HepG2 (cell line): Measurements from ENCODE around the gene MTO1. TPM values are rescaled to one million over a fixed set of nuclear protein-coding genes. Genes with fewer than 3 reads are reported as not detected.
A peak's percentile ranks its signal among the peaks of the same experiment; 100 is the strongest.

Source experiments
- ATAC-seq: fragments of 200-7000 bp; cut with Tn5 transposase; 3 replicates; pipeline ENCODE4 v1.9.1; 2020; ENCODE audit warnings: mild to moderate bottlenecking, moderate library complexity
- BruUV-seq: library from RNA; stranded (reverse); fragments of 400-500 nt; replicated peaks from 2 replicates; lab custom pipeline; 2021; lab: Mats Ljungman, UMichigan
- CTCF ChIA-PET: fragments of 300-600 bp; formaldehyde crosslinking; extraction: SDS; loops from one replicate; lab custom pipeline; 2021; ENCODE audit warnings: low total read pairs, inconsistent platforms, low intra/inter-chr PET ratio; lab: Yijun Ruan, JAX
- POLR2A ChIA-PET: fragments of 350-600 bp; sonication (Branson Sonifier 250); formaldehyde crosslinking; loops from one replicate; lab custom pipeline; 2020; ENCODE audit warnings: antibody characterized with exemption, inconsistent platforms; lab: Yijun Ruan, JAX
- DNase-seq: peaks from one replicate; pipeline ENCODE4 v3.0.0-alpha.2; 2015; ENCODE audit warnings: low spot score
- FAIRE-seq: peaks from 3 replicates; lab custom pipeline; 2011; peaks lifted over from hg19 to GRCh38; lab: Jason Lieb, UNC
- H2AFZ ChIP-seq: one replicate; pipeline ENCODE4 v1.6.1; 2011; ENCODE audit warnings: low read length, inconsistent platforms
- H3K27ac ChIP-seq: fragments of 300-600 bp; 3 replicates; pipeline ENCODE4 v1.8.0; 2011; ENCODE audit warnings: mixed run types, mild to moderate bottlenecking, mixed read lengths, low read length, inconsistent platforms; ENCODE audit not compliant: insufficient read depth; ENCODE audit errors: extremely low read length
- H3K27me3 ChIP-seq, 2 experiments: fragments of 200-600 bp in 1 of 2; 2 replicates in 1 of 2; 3 replicates in 1 of 2; pipeline versions ENCODE4 v1.6.0 to v1.8.0; 2011; ENCODE audit warnings: low read length in 2 of 2, mild to moderate bottlenecking in 2 of 2, moderate library complexity in 2 of 2, inconsistent platforms in 1 of 2; ENCODE audit not compliant: insufficient read depth in 2 of 2, control insufficient read depth in 1 of 2
- H3K36me3 ChIP-seq, 2 experiments: fragments of 200-600 bp in 1 of 2; replicated peaks in 1 of 2; 2 replicates in 1 of 2; 3 replicates in 1 of 2; pipeline versions ENCODE4 v1.5.1 to v1.8.0; 2011; ENCODE audit warnings: low read length in 2 of 2, inconsistent platforms in 1 of 2; ENCODE audit not compliant: insufficient read depth in 2 of 2, control insufficient read depth in 1 of 2
- H3K4me1 ChIP-seq: 2 replicates; pipeline ENCODE4 v1.5.1; 2012; ENCODE audit warnings: low read length, inconsistent platforms; ENCODE audit not compliant: insufficient read depth
- H3K4me2 ChIP-seq: 2 replicates; pipeline ENCODE4 v1.6.0; 2011; ENCODE audit warnings: low read depth, low read length, inconsistent platforms
- H3K4me3 ChIP-seq, 3 experiments: fragments of 200-600 bp in 1 of 3; sonication (generic), shearing (Covaris generic) in 1 of 3; replicated peaks in 1 of 3; 2 replicates each; pipeline ENCODE4 v1.5.1; 2011 to 2016; ENCODE audit warnings: low read length in 3 of 3, inconsistent platforms in 2 of 3, low read depth in 2 of 3, mild to moderate bottlenecking in 2 of 3, control low read depth in 1 of 3, mixed read lengths in 1 of 3; ENCODE audit not compliant: insufficient read depth in 1 of 3
- H3K79me2 ChIP-seq: one replicate; pipeline ENCODE4 v1.6.1; 2011; ENCODE audit warnings: low read length, inconsistent platforms; ENCODE audit not compliant: insufficient read depth
- H3K9ac ChIP-seq: 2 replicates; pipeline ENCODE4 v1.6.0; 2011; ENCODE audit warnings: mild to moderate bottlenecking, low read depth, low read length, inconsistent platforms; ENCODE audit not compliant: insufficient read depth
- H3K9me3 ChIP-seq: 2 replicates; pipeline ENCODE4 v1.5.1; 2012; ENCODE audit warnings: mild to moderate bottlenecking, low read length
- H4K20me1 ChIP-seq: 2 replicates; pipeline ENCODE4 v1.6.0; 2011; ENCODE audit warnings: inconsistent platforms, mild to moderate bottlenecking, low read length, moderate library complexity; ENCODE audit not compliant: insufficient read depth
- ATF7 ChIP-seq, 2 experiments: fragments of 450-650 bp in 1 of 2; sonication (generic) in 1 of 2; formaldehyde crosslinking in 1 of 2; IDR thresholded peaks; 2 replicates each; pipeline versions ENCODE4 v1.4.0 to v1.6.1; 2016 to 2020; ENCODE audit warnings: antibody characterized with exemption in 1 of 2, mild to moderate bottlenecking in 1 of 2, missing genetic modification reagents in 1 of 2
- CEBPB ChIP-seq: IDR thresholded peaks from 2 replicates; pipeline ENCODE4 v1.6.1; 2011; ENCODE audit warnings: low read depth, low read length, improper control_type of control experiment, borderline replicate concordance
- CEBPG ChIP-seq: IDR thresholded peaks from 2 replicates; pipeline ENCODE4 v1.6.1; 2016
- DPF2 ChIP-seq: sonication (generic); formaldehyde crosslinking; IDR thresholded peaks from 2 replicates; pipeline ENCODE4 v1.4.0; 2020; ENCODE audit warnings: mild to moderate bottlenecking, low read depth, missing genetic modification reagents, borderline replicate concordance
- FOXJ3 ChIP-seq: sonication (generic); formaldehyde crosslinking; IDR thresholded peaks from 2 replicates; pipeline ENCODE4 v1.4.0; 2020; ENCODE audit warnings: missing genetic modification reagents, mild to moderate bottlenecking, borderline replicate concordance
- NAIF1 ChIP-seq: sonication (generic); formaldehyde crosslinking; IDR thresholded peaks from 2 replicates; pipeline ENCODE4 v1.5.0; 2020; ENCODE audit warnings: mild to moderate bottlenecking, missing genetic modification reagents, borderline replicate concordance
- PAF1 ChIP-seq: IDR thresholded peaks from 2 replicates; pipeline ENCODE4 v1.6.1; 2016; ENCODE audit warnings: missing genetic modification reagents, missing compliant biosample characterization
- POLR2A ChIP-seq, 2 experiments: IDR thresholded peaks; 2 replicates each; pipeline ENCODE4 v1.6.1; 2011; ENCODE audit warnings: low read depth in 2 of 2, low read length in 2 of 2, mild to moderate bottlenecking in 1 of 2, moderate library complexity in 1 of 2; ENCODE audit not compliant: insufficient read depth in 1 of 2
- POLR2AphosphoS5 ChIP-seq: IDR thresholded peaks from 2 replicates; pipeline ENCODE4 v1.6.1; 2012; ENCODE audit warnings: low read depth, low read length
- RFX1 ChIP-seq: fragments of 450-650 bp; IDR thresholded peaks from 2 replicates; pipeline ENCODE4 v1.6.1; 2017
- RFXAP ChIP-seq: sonication (generic); formaldehyde crosslinking; IDR thresholded peaks from 2 replicates; pipeline ENCODE4 v1.4.0; 2020; ENCODE audit warnings: missing genetic modification reagents, borderline replicate concordance
- SMARCC2 ChIP-seq: fragments of 450-650 bp; IDR thresholded peaks from 2 replicates; pipeline ENCODE4 v1.6.1; 2017; ENCODE audit warnings: antibody characterized with exemption, mild to moderate bottlenecking
- SSRP1 ChIP-seq: IDR thresholded peaks from 2 replicates; pipeline ENCODE4 v1.6.1; 2016; ENCODE audit warnings: control low read depth
- THAP11 ChIP-seq: IDR thresholded peaks from 2 replicates; pipeline ENCODE4 v1.6.1; 2016; ENCODE audit warnings: missing biosample characterization, missing genetic modification reagents
- ZC3H13 ChIP-seq: sonication (generic); formaldehyde crosslinking; IDR thresholded peaks from 2 replicates; pipeline ENCODE4 v1.8.1; 2023; ENCODE audit warnings: mild to moderate bottlenecking, missing genetic modification reagents, moderate library complexity
- ZC3H4 ChIP-seq: sonication (generic); formaldehyde crosslinking; IDR thresholded peaks from 2 replicates; pipeline ENCODE4 v1.4.0; 2020; ENCODE audit warnings: missing genetic modification reagents, borderline replicate concordance
- ZFP36L1 ChIP-seq: sonication (generic); formaldehyde crosslinking; IDR thresholded peaks from 2 replicates; pipeline ENCODE4 v1.8.0; 2022; ENCODE audit warnings: mild to moderate bottlenecking, missing genetic modification reagents, moderate library complexity
- ZGPAT ChIP-seq: IDR thresholded peaks from 2 replicates; pipeline ENCODE4 v1.6.1; 2016; ENCODE audit warnings: mild to moderate bottlenecking
- ZNF510 ChIP-seq: sonication (generic); formaldehyde crosslinking; IDR thresholded peaks from 2 replicates; pipeline ENCODE4 v1.4.0; 2020; ENCODE audit warnings: low read depth, mild to moderate bottlenecking, missing genetic modification reagents
- ZNF670 ChIP-seq: sonication (generic); formaldehyde crosslinking; IDR thresholded peaks from 2 replicates; pipeline ENCODE4 v1.8.0; 2022; ENCODE audit warnings: mild to moderate bottlenecking, missing genetic modification reagents, borderline replicate concordance
- ZSCAN31 ChIP-seq: sonication (generic); formaldehyde crosslinking; IDR thresholded peaks from 2 replicates; pipeline ENCODE4 v1.5.0; 2020; ENCODE audit warnings: low read depth, mild to moderate bottlenecking, missing genetic modification reagents
- WGBS: methylation state at CpG from one replicate; pipeline ENCODE4 v1.1.6; 2017; ENCODE audit warnings: low lambda C conversion rate; 5-methylcytosine and 5-hydroxymethylcytosine counted together
- in situ Hi-C: cut with HindIII; loops from 2 replicates; pipeline ENCODE4 v1.10.0; 2017; ENCODE audit warnings: low pct_unique_long_range_greater_than_20kb; ENCODE audit not compliant: extremely low pct_ligation_motif_present
- intact Hi-C: fragments of 100-400 bp; cut with micrococcal nuclease; formaldehyde crosslinking; loops from one replicate; pipeline ENCODE4 v1.10.0; 2022; ENCODE audit not compliant: unreplicated experiment
- polyA plus RNA-seq, 8 experiments: library from polyadenylated mRNA; depleted of rRNA in 3 of 8; stranded (reverse) in 7 of 8; unstranded in 1 of 8; fragments of >200 nt; fragmentation: Illumina TruSeq in 4 of 8; extraction: Trizol in 4 of 8; gene quantifications; 2 replicates each; pipeline versions ENCODE4 v1.2.1 to v1.2.3, GENCODE V29; 2011 to 2016; ENCODE audit warnings: low read depth in 4 of 8, missing spikeins in 1 of 8, mixed read lengths in 1 of 8; ENCODE audit not compliant: insufficient read depth in 1 of 8
- total RNA-seq, 5 experiments: library from RNA; depleted of rRNA; stranded (reverse); fragments of >200 nt; fragmentation: Illumina TruSeq; extraction: Trizol; gene quantifications; 2 replicates each; pipeline ENCODE4 v1.2.3, GENCODE V29; 2016; ENCODE audit warnings: low read depth in 1 of 5

Gene MTO1
- total and polyA plus RNA-seq, 2 of the 13 experiments (the other 11 are each of a cell fraction or from before 2014, with no cell fraction given): 21.1 to 45.3 TPM

DNA sequence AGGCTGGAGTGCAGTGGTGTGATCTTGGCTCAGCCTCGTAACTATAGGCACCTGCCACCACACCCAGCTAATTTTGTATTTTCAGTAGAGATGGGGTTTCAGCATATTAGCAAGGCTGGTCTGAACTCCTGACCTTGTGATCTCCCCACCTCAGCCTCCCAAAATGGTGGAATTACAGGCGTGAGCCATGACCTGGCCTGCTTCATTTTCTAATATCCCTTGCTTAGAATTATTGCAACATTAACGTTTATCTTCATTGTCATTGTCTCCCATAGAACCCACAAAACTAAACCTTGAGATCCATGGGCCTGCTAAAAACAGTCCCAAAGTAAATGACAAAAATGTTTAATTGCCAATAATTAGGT is 53.2 kb downstream of the MTO1 start:
- ChIA-PET CTCF (no interaction called here), POLR2A (interaction anchor here (1.1 to 4.3 kb wide), 11 partner anchors 10 to 139 kb away, joined by 3 to 22 read pairs (median 12); partner anchors contain the start of gene SLC17A5)
- no peak overlapping the region for H3K4me3 ChIP-seq
- H3K27ac ChIP-seq: peak overlapping the region; percentile 14
- H2AFZ ChIP-seq: no peak overlapping the region
- H3K4me2 ChIP-seq: no peak overlapping the region
- H3K79me2 ChIP-seq: peaks cover 14% of the 10 kb centered on the region
- H3K36me3 ChIP-seq: peaks cover 6 to 26% of the 10 kb centered on the region in 2 experiments
- BruUV-seq: no TSS peak
- DNase-seq (no peak), ATAC-seq (peak; percentile 0; the same call in 2 of the 3 replicates), FAIRE-seq (no peak)
- H3K9ac ChIP-seq: no peak overlapping the region
- peaks cover 26% of the 10 kb centered on the region for H3K4me1 ChIP-seq
- no peaks in the 10 kb centered on the region for H3K9me3 ChIP-seq
- H4K20me1 ChIP-seq: peaks cover 49% of the 10 kb centered on the region
- WGBS: 45% methylated on average over 3 of the region's 3 CpGs
- in situ Hi-C loops (no loop called here), intact Hi-C loops (loop anchor here (1.0 to 2.0 kb wide), 2 partner anchors 96 to 138 kb away; partner anchors contain the start of gene SLC17A5)
- no peak for TF ChIP-seq ATF7 (IDR thresholded peaks at IDR 0.05)
- TF ChIP-seq ATF7 (CRISPR knock-in tag; IDR thresholded peaks at IDR 0.05): no peak
- TF ChIP-seq PAF1 (CRISPR knock-in tag): peak; percentile 86
- no peak for TF ChIP-seq ZNF510 (CRISPR knock-in tag)
- peak; percentile 69 for TF ChIP-seq SSRP1 (CRISPR knock-in tag)
- TF ChIP-seq ZGPAT (CRISPR knock-in tag): peak; percentile 5; the same call in 1 of the 2 replicates
- 0 out of 2 replicates have a peak, but pooled peaks have one; percentile 6 for TF ChIP-seq ZFP36L1
- peak in 1 of 2 experiments; percentile 5; a peak in 3 of 4 replicates for TF ChIP-seq POLR2A (IDR thresholded peaks at IDR 0.05; ENCODE audit: insufficient read depth in 1 of 2, low read depth in 2 of 2, low read length in 2 of 2)
- TF ChIP-seq NAIF1: 0 out of 2 replicates have a peak, but pooled peaks have one; percentile 15
- peak; percentile 13; the same call in 1 of the 2 replicates for TF ChIP-seq THAP11 (CRISPR knock-in tag)
- TF ChIP-seq ZC3H13 (CRISPR knock-in tag): peak; percentile 40; the same call in 1 of the 2 replicates
- 0 out of 2 replicates have a peak, but pooled peaks have one; percentile 13 for TF ChIP-seq ZNF670 (CRISPR knock-in tag)
- TF ChIP-seq SMARCC2: no peak
- TF ChIP-seq RFX1: no peak
- no peak for TF ChIP-seq RFXAP (CRISPR knock-in tag)
- peak; percentile 20; the same call in 1 of the 2 replicates for TF ChIP-seq CEBPB
- TF ChIP-seq DPF2: no peak
- peak; percentile 52; the same call in 1 of the 2 replicates for TF ChIP-seq ZSCAN31 (CRISPR knock-in tag)
- TF ChIP-seq FOXJ3 (CRISPR knock-in tag): peak; percentile 15; the same call in 1 of the 2 replicates
- TF ChIP-seq CEBPG (CRISPR knock-in tag): peak; percentile 7; the same call in 1 of the 2 replicates
- peak; percentile 17; the same call in 1 of the 2 replicates for TF ChIP-seq POLR2AphosphoS5
- peak; percentile 3; the same call in 1 of the 2 replicates for TF ChIP-seq ZC3H4
- H3K27me3 ChIP-seq: no peaks in the 10 kb centered on the region; a peak in 1 of 5 replicates
